Upper lobe of right lung (tissue), 1 donor: ENCODE measurements around the gene ZNFX1. TPM values are rescaled to one million over a fixed set of nuclear protein-coding genes. Genes with fewer than 3 reads are reported as not detected.
A peak's percentile ranks its signal among the peaks of the same experiment; 100 is the strongest.

Experiments used
- ATAC-seq: fragments of 200-7000 bp; cut with Tn5 transposase; one replicate; pipeline ENCODE4 v1.9.1; 2020; ENCODE audit warnings: mild to moderate bottlenecking, moderate library complexity
- DNase-seq: peaks from one replicate; pipeline ENCODE4 v3.0.0-alpha.2; 2020
- H3K27ac ChIP-seq: fragments of 200-600 bp; one replicate; pipeline ENCODE4 v1.8.0; 2022
- H3K27me3 ChIP-seq: fragments of 200-600 bp; one replicate; pipeline ENCODE4 v1.8.0; 2022; ENCODE audit warnings: mild to moderate bottlenecking
- H3K36me3 ChIP-seq: fragments of 200-600 bp; one replicate; pipeline ENCODE4 v1.8.0; 2022
- H3K4me1 ChIP-seq: fragments of 200-600 bp; one replicate; pipeline ENCODE4 v1.8.0; 2022
- H3K4me3 ChIP-seq: fragments of 200-600 bp; one replicate; pipeline ENCODE4 v1.8.0; 2022; ENCODE audit warnings: mild to moderate bottlenecking
- H3K9me3 ChIP-seq: fragments of 200-600 bp; one replicate; pipeline ENCODE4 v1.8.0; 2022
- intact Hi-C: fragments of 100-400 bp; cut with DNase I; formaldehyde crosslinking; loops from one replicate; pipeline ENCODE4 v1.11.0; 2022
- long read RNA-seq: library from polyadenylated mRNA; unstranded; transcript quantifications from one replicate; pipeline ENCODE4 v2.0.0, GENCODE V29; 2021
- total RNA-seq: library from RNA; stranded (reverse); fragmentation: NEBNext Ultra II Directional; extraction: Animal tissue kit (Norgen Biotek cat#: 25700); gene quantifications from one replicate; pipeline ENCODE4 v1.2.1, GENCODE V29; 2021
- TF ChIP-seq, protein P1 (sequence below): fragments of 200-600 bp; IDR thresholded peaks from one replicate; pipeline ENCODE4 v1.8.0; 2022; ENCODE audit warnings: antibody characterized with exemption
- donor health status: DM: no; HTN: yes; CAD: no; lungs with severe emphysema.

ZNFX1 gene
- total RNA-seq: 54.4 TPM
- long read RNA-seq, full-length matches to known transcripts: 8 of 70 reads
- long read RNA-seq, partial matches to known transcripts: 50 of 70 reads
- long read RNA-seq, other reads (novel, unspliced or antisense): 12 of 70 reads

DNA sequence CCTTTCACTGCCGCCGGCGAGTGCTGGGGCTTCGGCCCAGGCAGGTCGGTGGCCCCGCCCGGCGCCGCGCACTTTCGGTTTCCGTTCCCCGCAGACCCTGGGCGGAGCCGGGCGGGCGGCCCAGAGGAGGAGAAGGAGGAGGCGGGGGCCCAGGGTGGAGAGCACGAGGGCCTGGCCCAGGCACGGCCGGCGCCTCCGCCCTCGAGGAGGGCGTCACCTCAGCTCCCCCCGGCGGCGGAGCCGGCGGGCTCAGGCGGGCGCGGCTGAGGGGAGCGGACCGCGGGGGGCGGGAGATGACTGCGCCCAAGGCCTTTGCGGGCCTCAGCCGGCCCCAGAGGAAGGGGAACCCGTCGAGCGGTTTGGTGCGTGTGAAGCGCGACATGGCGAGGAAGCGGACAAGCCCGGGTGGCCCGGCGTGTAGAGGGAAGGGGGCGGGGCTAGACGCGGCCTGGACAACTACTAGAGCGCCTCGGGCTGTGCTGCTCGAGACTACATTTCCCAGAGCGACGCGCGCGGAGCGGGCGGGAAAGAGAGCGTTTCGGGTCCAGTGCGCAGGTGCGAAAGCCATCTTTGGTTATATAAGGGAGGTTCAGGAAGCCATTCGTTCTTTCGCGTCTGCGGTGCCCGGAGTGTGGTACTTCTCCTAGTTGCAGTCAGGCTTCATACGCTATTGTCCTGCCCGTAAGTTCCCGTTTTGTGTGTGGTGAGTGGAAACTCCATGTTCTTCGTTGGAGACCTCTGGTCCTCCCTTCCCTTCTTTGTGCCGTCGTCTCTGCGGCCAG lies at the start of gene ZNFX1:
TSS of gene ZNFX1 (minus strand) at position 22 of the 782 bp plus-strand sequence. CDS start 2,218 bp downstream, outside the sequence.
- Histone ChIP-seq H3K27me3 (no peaks in the 10 kb centered on the region), H3K27ac (peak within 1 kb of the TSS; percentile 95), H3K9me3 (peaks cover 9% of the 10 kb centered on the region), H3K36me3 (peaks cover 64% of the 10 kb centered on the region), H3K4me3 (peak within 1 kb of the TSS; percentile 89), H3K4me1 (peaks cover 66% of the 10 kb centered on the region)
- peak; percentile 96 for ATAC-seq
- intact Hi-C loops: no loop called here
- DNase-seq: peak; percentile 100
- TF ChIP-seq, protein P1, sequence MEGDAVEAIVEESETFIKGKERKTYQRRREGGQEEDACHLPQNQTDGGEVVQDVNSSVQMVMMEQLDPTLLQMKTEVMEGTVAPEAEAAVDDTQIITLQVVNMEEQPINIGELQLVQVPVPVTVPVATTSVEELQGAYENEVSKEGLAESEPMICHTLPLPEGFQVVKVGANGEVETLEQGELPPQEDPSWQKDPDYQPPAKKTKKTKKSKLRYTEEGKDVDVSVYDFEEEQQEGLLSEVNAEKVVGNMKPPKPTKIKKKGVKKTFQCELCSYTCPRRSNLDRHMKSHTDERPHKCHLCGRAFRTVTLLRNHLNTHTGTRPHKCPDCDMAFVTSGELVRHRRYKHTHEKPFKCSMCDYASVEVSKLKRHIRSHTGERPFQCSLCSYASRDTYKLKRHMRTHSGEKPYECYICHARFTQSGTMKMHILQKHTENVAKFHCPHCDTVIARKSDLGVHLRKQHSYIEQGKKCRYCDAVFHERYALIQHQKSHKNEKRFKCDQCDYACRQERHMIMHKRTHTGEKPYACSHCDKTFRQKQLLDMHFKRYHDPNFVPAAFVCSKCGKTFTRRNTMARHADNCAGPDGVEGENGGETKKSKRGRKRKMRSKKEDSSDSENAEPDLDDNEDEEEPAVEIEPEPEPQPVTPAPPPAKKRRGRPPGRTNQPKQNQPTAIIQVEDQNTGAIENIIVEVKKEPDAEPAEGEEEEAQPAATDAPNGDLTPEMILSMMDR: no peak

DNA sequence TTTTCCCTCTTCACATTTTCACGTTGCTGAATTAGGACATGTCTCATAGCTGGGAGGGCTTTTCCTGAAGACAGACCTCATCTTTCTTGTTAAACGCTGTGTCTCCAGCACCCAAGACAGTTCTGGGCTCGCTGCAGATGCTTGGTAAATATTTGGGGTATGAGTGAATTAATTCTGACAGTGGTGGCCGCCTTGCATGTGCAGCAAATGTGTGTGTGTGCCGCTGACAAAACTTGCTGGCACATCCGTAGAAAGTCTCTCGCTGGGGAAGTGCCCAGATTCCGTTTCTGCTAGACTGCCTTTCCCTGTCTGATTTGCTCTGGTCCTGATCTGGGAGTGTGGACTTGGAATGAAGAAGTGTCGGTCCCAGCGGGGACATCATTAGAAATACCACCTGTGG lies 48.2 kb upstream of the ZNFX1 start:
- Histone ChIP-seq H3K4me1 (no peaks in the 10 kb centered on the region), H3K4me3 (no peak overlapping the region), H3K9me3 (no peaks in the 10 kb centered on the region), H3K27me3 (peaks cover 11% of the 10 kb centered on the region), H3K27ac (no peak overlapping the region), H3K36me3 (no peaks in the 10 kb centered on the region)
- DNase-seq: no peak
- no peak for ATAC-seq
- TF ChIP-seq, protein P1: no peak
- intact Hi-C loops: loop anchor here (5.0 kb wide), 1 partner anchor 89 kb away; no protein-coding TSS in a partner anchor

DNA sequence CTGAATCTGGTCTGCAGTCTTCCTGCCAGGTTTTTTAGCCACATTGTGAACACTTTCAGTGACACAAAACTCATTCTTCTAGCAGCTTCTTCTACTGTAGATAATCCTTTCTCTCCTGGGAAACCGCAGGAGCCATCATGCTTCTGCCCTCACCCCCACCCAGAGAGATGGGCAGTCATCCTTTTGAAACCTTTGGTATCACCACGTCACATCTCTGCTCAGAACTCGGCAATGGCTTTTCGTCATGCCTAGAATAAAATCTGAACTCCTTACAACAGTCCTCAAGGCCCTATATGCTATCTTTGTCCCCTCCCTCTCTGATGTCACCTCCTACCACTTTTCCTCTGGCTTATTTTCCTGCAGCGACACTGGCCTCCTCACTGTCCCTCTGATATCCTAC lies 46.4 kb upstream of the ZNFX1 start:
- Histone ChIP-seq H3K9me3 (no peaks in the 10 kb centered on the region), H3K4me3 (no peak overlapping the region), H3K27me3 (peaks cover 27% of the 10 kb centered on the region), H3K4me1 (peaks cover 2% of the 10 kb centered on the region), H3K36me3 (no peaks in the 10 kb centered on the region), H3K27ac (no peak overlapping the region)
- DNase-seq (no peak), ATAC-seq (no peak)
- TF ChIP-seq, protein P1: no peak
- intact Hi-C loops: no loop called here

DNA sequence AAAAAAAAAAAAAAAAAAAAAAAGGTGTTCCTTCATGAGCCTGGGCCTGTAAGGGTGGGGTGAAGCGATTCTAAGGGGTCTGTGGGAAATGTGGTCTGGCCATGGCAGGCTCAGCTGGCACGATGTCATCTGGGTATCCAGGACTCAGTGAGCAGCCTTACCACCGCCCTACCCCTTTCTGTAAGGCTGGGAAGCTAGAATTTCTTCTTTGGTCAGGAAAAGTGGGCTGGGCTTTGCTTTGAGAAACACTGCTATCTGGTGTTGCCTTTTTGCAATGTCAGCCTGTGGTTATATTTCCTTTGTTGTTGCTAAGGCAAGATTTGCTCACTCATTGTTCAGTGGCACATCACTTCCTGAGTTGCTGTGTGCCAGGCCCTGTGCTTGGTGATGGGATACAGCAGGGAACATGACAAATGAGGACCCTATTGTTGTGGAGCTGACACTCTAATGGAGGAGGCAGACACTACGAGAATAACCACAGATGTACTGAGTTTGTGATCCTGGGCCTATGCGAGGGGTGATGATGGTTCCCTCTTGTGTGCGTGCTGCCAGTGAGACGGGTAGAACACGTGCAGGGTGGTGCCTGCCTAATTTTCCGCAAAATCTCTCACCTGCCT lies 45.9 kb upstream of the ZNFX1 start:
- TF ChIP-seq, protein P1: peak; percentile 28
- Histone ChIP-seq H3K9me3 (no peaks in the 10 kb centered on the region), H3K27ac (no peak overlapping the region), H3K27me3 (peaks cover 33% of the 10 kb centered on the region), H3K4me3 (no peak overlapping the region), H3K36me3 (no peaks in the 10 kb centered on the region), H3K4me1 (peaks cover 8% of the 10 kb centered on the region)
- intact Hi-C loops: no loop called here
- peak; percentile 82 for ATAC-seq
- DNase-seq: no peak

DNA sequence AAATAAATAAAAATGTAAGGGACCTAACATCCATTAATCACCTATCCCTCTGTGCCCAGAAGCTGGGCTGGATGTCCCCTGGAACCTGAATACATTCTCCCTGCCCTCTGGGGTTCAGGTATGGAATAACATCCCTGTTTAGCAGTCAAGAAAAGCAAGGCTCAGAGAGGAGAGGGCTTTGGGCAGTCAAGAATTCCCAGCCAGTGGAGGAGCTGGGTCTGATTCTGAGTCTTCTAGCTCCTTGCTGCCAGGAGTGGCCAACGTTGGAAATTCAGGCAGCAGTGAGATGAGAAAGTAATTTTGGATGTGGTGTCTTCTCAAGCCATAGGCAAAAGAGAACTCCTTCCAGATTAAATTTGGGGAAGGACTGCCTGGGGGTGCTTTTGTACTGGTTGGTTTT lies 42.6 kb upstream of the ZNFX1 start:
- ATAC-seq (no peak), DNase-seq (no peak)
- Histone ChIP-seq H3K36me3 (no peaks in the 10 kb centered on the region), H3K4me3 (no peak overlapping the region), H3K27ac (no peak overlapping the region), H3K9me3 (no peaks in the 10 kb centered on the region), H3K27me3 (peaks cover 54% of the 10 kb centered on the region), H3K4me1 (peaks cover 16% of the 10 kb centered on the region)
- TF ChIP-seq, protein P1: peak; percentile 31
- intact Hi-C loops: no loop called here
